Measurements from ENCODE around the gene MTMR1.

Gene MTMR1

DNA sequence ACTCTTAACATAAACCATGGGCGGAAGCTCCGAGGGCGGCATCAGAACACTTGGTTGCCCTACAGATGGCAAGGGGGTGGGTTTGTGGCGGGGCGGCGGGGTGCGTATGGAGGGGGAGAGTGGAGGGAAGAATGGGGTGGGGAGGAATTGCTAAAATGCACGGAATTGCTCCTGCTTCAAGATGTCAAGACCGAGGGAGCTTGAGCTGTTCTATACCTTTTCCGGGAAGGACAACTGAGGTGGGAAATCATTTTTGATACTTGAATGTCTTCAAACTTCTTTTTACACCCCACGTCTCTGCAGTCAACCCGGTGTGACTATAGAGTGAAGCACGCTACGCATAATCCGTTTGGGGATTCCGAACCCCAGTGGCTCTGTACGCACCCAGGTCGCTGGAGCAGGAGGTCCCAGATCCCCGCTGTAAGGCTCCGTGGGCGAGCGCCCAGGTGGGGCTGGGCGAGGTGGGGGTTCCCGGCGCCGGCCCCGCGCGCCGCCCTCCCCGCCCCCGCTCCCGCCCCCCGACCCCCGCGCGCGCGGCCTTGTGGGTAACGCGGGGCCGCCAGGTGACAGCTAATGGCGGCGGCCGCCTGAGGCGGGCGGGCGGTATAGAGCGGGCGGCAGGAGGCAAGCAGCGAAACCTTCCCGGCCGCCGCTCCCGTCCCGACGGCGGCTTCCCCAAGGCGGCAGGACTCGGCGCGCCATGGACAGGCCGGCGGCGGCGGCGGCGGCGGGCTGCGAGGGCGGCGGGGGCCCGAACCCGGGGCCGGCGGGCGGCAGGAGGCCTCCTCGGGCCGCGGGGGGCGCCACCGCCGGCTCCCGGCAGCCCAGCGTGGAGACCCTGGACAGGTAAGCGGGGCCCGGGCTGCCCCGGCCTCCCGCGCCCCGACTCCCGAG is at the start of gene MTMR1:
MTMR1 (plus strand) TSS at position 566 of the 894 bp plus-strand sequence; CDS start at position 701, 135 bp downstream.
- no peak for DNase-seq

DNA sequence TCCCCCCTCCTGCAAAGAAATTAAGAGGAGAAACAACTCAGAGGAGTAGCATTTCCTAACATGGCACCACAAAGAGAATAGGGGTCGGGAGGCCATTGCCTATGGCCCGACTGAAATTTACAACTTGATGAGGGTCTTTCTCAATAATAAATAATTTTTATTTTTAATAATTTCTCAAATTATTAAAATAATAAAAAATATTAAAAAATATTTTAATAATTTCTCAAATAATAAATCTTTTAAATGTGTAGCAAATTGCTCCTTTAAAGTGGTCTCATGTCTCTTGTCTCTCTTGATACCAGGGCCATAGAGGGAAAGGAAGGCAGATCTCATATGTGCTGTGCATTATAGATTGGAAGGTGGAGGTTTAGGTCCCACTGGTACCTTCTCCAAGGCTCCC is 49.2 kb upstream of the MTMR1 start:
- no peak for DNase-seq

DNA sequence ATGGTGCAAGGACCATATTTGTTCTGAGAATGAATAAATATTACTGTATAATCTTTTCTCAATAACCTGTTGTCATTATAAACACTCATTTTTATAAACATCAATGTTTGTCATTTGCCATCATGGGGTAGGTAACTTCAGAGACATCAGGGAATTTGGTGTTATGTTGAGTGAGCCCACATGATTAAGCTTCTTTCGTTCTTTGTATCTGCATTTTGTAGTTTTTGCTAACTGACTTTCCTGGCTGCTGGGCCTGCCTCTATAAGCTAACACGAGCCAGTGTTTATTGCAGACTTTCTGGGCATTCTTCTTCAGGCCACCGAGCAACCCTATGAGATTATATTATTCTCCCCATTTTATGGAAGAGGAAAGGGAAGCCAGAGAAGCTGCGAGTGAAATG is 48.8 kb upstream of the MTMR1 start:
- no peak for DNase-seq

DNA sequence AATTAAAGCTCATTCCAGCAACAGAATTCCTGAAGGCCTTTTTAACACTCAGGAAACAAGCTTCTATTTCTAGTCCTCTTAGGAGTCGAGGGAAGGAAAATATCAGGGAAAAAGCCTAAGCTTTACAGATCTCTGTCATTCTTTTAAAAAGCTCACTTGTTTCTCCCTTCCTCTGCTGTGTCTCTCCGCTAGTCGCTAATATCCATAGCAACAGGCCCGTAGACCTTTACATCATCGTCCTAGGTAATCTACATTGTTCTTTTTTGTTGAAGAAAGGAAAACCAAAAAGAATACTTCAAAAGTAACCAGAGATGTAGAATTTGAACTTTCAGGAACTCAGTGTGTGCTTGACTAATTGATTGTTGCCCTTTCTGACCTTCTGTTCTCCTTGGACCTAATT is 45.9 kb upstream of the MTMR1 start:
- DNase-seq, result no peak

DNA sequence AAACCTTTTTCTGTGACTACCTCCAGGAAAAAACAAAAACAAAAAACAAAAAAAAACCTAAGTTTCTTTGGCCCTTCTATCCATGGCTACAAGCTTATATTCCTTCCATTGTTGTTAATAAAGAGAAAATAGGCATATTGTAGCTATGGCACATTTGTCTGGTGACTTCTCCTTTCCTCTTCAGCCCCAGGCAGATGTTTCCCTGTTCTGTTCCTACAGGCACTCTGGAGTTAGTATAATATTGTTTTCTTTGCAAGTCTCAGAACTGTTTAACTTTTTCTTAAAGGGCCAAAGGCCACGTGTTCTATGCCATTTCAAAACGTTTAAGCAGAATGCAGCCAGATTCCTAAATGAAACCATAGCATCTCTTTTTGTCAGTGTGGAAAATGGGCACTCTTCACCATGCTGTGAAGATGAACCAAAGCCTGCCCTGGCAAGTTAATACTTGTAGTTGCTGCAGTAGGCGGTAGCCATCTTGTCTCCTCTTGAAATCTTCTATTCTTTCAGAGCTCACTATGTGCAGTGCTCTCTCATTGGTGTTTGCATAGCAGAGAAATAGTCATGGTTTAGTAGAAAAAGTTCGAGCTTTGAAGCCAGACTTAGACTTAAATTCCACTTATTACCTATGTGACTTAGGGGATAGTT is 44.8 kb upstream of the MTMR1 start:
- DNase-seq, result no peak

DNA sequence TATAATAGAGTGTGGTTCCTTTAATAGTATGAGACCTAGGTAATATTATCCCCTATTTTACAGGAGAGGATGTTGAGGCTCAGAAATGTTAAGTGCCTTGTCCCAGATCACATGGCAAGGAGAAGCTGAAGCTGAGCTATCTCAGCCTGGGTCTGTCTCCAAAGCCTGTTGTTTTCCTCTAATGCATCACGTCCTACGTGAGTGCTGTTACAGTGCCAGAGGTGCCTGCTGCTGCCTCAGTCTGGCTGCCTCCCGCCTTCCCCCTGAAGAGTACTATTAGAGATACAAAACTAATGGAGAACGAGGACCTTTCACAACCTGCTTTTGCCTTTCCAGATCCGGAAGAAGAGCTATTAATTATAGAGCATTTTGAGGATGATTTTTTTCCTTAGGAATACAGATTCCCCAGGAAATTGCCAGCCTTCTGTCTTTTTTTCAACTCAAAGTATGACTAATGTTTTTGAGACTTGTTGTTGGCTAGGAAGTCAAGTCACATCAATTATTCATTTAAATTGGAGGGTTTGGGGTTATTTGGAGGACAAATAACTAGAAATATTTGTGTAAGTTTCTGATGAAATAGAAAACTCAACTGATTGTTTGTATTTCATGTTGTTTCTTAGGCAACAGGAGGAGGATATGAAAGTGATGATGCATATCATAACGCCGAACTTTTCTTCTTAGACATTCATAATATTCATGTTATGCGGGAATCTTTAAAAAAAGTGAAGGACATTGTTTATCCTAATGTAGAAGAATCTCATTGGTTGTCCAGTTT is 43.9 kb upstream of the MTMR1 start:
- no peak for DNase-seq

DNA sequence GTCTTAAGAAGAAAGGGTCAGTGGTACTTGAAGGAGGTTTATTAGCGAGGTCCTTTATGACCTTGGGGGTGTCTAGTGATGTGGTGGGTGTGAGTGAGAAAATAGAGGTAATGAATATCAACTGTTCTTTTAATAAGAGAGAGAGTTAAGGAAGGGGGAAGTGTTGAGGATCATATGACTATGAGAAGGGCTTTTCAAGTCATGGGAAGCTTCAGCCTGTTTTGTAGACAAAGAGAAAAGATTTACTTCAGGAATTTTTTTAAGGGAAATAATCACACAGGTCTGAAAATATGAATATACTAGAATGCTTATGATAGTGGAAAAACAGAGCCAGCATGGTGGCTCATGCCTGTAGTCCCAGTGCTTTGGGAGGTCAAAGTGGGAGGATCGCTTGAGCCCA is 41.3 kb upstream of the MTMR1 start:
- no peak for DNase-seq

DNA sequence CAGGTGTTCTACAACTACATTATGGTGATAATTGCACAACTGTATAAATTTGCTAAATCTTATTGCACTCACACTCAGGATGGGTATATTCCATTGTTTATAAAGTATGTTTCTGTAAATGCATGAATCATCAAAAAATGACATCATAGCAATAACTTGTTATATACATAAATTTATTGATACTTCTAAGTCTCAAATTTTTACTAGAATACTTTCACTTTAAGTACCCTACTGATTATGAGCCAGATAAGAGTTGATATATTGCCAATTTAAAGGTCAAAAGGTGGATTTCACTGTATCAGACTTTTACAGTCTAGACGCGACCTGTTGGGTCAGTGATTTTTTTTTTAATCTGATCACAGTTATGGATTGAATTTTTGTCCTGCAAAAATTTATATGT is 37.4 kb upstream of the MTMR1 start:
- DNase-seq, result no peak

DNA sequence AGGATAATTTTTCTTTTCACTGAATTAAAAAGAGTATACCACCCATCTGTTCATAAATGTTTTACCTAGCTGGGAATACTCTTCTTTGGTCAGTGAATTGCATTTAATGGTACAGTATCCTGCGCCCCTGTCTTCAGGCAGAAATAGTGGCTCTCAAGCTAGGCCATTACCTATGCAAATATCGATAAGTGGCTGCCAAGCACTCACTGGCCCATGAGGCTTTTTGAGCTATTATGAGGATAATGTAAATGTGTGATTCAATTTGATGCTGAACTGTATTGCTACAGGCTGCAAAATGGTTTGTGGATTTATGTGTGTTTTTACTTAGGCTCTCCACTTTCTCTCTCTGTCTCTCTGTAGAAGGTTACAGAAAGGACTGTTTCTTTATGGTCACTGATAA is 30.1 kb upstream of the MTMR1 start:
- no peak for DNase-seq

DNA sequence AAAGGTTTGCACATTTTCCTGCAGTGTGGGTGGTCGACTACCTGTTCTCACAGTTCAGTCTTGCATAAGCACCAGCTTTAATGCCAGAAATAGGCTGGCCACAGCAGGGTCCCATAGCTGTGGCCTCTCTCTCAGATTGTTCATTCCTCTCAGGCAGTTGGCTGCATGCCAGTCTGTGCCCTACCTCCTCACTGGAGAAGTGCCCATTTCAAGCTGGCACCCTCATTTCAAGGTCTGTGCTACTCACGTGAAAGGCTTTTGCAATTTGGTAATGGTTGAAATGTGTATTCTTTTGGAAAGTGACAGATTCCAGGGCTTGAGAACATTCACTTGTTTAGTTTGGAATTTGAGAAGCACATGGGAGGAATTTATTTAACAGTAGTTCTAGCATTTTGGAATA is 28.9 kb upstream of the MTMR1 start:
- no peak for DNase-seq

DNA sequence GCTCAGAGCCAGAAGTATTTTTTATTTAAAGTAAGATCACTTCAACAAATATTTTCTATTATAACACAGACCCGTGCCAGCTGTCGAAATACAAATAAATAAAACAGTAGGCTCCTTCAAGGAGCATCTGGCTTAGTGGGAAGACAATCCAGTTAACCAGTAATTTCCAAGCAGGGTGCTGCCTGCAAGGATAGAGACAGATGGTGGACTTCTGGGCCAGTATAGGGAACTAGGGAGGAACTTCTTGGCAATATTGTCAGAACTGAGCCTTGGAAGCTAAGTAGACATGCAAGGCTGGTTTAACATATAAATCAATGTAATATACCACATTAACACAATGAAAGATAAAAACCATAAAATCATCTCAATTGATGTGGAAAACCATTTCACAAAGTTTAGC is 17.0 kb upstream of the MTMR1 start:
- no peak for DNase-seq

DNA sequence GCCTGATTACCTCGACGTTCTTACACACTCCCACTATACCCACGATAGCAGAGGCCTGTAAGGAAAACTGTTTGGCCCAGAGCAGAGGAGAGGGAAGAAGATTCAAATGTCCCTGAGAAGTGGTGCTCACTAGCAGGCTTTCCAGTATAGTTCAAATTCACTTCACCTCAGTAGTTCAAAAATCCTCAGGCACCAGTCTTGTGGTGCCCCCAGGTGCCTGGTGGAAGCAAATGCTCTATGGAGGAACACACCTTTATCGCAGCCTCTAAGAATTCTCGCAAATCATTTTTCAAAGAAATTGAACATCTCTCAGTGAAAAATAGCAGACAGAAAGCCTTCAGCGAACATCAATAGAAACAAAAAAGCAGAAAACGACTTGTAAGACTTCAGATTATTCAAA is 12.2 kb upstream of the MTMR1 start:
- DNase-seq, result no peak

DNA sequence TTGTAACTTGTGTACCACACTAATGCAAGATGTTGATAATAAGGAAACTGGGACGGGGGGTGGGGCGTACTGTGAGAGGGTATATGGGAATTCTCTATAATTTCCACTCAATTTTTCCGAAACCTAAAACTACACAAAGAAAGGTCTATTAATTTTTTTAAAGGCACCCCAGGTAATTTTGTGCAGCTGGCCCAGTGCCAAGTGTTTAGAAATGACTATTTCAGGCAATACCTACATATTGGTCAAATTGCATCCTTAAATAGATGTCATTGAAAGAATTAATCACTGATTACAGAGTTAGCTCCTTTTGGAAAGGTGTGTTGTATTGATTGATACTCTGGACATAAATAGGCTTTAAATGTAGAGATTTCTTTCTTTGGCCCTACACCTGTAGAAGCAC is 10.1 kb upstream of the MTMR1 start:
- no peak for DNase-seq

DNA sequence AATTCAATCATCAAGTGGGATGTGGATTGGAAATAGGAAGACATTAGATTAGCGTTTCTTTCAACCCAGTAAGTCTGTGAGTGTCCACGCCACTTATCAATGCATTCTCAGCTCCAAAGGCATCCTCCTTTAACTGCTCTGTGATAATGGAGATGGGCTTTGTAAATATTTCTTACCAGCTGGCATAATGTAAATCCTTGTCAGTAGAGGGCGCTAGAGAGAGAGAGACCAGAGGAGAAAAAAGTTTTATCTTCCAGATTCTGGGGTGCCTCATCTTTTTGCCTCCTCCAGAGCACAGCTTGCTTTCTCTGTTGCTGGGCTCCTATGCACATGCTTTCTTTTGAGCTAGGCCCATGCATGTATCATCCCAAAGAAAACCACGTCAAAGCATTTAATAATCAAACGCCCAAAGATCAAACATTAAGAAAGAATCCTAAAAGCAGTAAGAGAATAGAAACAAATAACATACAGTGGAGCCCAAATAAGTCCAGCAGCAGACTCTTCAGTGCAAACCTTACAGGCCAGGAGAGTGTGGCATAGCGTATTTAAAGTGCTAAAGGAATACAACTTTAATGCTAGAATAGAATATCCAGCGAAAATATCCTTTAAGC is 9.6 kb upstream of the MTMR1 start:
- DNase-seq, result no peak

DNA sequence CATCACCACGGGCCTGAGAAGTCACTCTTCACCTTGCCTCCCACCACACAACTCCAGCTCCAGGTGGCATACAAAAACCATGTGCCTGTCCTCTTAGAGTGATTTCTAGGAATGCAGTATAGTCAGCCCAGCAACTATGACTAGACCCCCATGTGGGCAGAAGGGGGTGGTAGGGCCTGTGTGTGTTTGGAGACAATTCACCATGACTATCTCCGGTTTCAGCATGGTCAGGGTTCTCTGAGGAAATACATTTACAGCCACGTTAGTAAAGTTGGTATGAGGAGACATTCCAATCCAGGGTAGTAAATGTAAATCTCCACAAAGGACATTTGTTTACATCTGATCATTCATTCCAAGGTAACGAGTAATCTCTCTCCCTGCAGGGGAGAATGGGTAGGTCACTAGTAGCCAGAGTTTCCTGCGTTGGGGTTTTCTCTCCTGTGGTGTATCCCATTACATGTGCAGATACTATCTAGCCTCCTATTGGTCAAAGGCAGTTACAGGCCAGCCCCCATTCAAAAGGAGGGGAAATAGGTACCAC is 4.2 kb upstream of the MTMR1 start:
- DNase-seq, result no peak

DNA sequence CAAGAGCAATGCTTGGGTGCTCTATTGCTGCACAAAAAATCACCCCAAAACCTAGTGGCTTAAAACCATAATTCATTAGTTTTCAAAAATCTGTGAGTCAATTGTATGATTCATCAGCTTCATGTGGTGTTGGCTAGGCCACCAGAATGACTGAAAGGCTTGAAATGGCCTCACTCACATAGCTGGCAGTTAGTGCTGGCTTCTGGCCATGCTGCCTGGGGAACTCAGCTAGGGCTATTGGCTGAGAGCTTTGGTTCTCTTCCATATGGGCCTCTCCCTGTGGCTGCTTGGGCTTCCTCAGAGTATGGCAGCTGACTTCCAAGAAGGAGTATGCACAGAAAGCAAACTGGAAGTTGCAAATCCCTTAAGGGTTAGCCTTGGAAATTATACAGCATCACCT is 3.1 kb upstream of the MTMR1 start:
- DNase-seq, result no peak

DNA sequence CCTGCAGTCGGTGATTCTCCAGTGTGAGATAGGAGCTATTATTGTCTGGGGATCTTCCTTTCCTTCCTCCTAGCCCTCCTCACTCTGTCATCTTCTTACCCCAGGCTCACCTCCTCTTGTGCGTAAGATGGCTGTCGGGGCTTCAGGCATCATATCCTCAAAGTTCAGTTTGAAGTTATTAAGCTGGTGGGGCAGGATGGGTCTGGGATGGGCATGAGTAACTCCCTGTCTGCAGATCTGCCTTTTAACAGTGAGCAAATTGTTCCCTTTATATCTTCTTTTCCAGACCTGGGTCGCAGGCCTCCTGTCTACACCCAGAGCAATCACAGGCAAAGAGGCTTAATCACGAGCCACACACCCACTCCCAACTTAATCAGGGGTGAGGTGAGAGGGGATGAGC is 900 bp upstream of the MTMR1 start:
- DNase-seq, result no peak

DNA sequence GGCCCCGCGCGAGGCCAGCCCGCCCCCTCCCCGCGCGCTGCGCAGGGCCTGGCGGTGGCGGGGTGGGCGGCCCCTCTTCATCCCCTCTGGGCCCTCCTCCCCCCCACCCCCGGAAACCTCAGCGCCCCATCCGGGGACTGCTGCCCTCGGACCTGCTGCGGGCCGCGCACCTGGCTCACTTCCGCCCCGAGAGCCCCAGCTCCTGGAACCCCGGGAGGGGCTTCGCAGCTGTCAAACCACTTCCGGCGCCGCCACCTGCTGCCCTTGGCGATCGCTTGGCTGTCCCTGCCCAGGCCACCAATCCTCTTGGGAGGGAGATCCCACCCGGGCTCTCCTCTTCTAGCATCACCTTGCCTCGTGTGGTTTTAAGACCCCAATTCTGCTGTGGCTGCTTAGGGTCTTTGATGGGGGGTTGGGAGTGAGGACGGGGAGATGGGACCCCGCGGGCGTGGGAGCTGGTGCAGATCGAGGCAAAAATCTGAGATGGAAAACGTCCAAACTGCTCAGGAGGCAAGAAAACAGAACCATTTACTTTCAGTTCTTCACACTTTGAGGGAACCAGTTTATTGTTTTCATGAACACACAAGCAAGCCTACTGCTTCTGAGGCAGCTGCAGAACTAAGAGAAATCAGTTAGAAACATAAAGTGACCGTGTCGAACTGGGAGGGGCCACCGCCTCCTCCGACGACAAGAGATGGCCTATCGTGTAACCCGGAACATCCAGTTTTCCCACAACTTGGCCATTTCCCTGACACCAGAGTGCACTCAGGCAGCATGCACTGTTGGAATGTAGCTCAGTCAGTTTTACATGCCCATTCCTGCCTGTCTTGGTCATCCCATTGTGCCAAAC is 754 bp downstream of the MTMR1 start:
- peak; percentile 67 for DNase-seq

DNA sequence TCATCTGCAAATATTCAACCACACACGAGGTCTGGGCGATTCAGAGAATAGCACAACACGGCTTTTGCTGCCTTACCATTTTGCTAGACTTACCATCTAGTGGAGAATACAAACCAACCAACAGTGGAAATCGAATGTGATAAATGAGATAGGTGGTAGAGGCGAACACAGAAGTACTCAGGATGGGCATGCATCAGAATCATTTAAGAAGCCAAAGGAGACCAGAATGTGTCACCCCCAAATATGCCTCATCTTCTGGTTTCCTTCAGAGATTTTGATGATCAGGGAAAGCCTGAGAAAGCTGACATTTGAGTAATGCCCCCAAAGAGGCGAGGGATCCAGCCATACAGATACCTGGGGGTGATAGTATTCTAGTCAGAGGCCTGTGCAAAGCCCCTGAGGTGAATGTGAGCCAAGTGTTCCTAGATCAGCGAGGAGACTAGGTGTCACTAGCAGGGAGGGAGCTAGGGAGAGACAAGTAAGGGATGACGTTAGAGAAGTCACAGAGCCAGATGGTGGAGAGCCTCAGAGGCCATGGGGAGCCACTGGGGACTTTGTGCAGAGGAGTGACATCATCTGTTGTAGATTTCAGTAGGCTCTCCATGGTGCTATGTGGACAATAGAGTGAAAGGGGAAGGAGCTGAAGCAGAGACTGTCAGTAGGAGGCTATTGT is 1.7 kb downstream of the MTMR1 start:
- DNase-seq, result no peak

DNA sequence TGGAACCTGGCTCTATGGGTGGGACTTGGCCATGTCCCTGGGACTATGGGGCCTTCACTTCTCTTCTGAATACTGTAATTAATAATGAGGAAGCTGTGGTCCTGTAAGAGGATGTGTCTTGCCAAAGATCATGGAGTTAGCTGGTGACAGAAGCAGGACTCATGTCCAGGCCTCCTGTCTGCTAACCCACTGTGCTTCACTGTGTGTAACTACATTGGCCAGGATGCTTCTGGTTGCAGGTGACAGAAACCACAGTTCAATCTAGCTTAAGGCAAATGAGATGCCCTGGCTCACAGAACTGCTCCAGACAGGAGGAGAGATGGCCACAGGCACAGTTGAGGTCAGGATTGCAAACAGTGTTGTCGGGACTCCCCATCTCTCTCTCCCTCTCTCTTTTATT is 3.1 kb downstream of the MTMR1 start:
- no peak for DNase-seq

DNA sequence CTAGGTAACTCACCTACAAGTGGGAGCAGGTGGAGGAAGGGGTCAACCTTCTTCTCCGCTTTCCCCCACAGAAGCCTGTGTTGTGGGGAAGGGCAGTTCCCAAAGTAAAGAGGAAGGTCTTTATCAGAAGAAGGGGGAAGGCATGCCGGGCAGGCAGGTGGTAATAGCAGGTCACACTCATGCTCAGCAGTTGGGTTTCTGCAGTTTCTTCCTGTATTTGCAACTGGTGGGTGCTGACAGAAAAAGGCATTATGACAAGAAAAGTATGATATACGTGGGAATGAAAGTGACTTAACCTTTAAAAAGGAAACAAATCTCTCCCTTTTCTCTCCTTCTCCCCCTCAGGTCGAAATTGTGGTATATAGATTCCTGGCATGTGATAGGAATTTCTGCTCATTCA is 3.7 kb downstream of the MTMR1 start:
- DNase-seq, result no peak

DNA sequence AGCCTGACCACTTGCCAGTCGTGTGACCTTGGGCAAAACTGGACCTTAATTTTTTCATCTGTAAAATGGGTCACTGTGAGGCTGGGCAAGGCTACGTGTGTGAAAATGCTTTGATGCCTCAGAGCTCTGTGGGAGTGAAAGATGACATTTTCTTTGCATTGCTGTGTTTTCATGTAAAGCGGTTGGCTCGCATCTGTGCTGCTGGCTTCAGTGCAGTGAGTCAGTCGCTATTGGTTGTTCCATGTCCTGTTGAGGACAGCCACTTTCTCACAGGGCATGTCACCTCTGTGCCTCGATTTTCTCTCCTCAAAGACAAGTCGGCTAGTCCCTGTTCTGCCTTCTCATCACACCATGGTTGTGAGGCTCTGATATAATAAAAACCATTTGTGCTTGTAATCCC is 4.4 kb downstream of the MTMR1 start:
- no peak for DNase-seq
